AG04449 (cell line): ENCODE data around the gene RAPGEF5.

Source experiments
- CTCF ChIA-PET: fragments of 350-600 bp; formaldehyde crosslinking; extraction: SDS; loops from one replicate; lab custom pipeline; 2021; ENCODE audit warnings: antibody characterized with exemption; lab: Yijun Ruan, JAX
- POLR2A ChIA-PET: fragments of 400-600, 350-600 bp; formaldehyde crosslinking; extraction: SDS; loops from one replicate; lab custom pipeline; 2020; ENCODE audit warnings: antibody characterized with exemption, inconsistent platforms; lab: Yijun Ruan, JAX
- DNase-seq: peaks from one replicate; pipeline ENCODE4 v3.0.0-alpha.2; 2010; ENCODE audit warnings: low read depth, low spot score
- H3K4me3 ChIP-seq: 2 replicates; pipeline ENCODE4 v1.5.1; 2011; ENCODE audit warnings: low read depth, mild to moderate bottlenecking, control low read depth, low read length
- TF ChIP-seq, protein P1 (sequence below): IDR thresholded peaks from one replicate; pipeline ENCODE4 v1.5.1; 2011; ENCODE audit warnings: mild to moderate bottlenecking, moderate library complexity, low read length, control low read depth, inconsistent platforms; ENCODE audit not compliant: insufficient read depth; ENCODE audit errors: missing control alignments

Gene RAPGEF5

DNA sequence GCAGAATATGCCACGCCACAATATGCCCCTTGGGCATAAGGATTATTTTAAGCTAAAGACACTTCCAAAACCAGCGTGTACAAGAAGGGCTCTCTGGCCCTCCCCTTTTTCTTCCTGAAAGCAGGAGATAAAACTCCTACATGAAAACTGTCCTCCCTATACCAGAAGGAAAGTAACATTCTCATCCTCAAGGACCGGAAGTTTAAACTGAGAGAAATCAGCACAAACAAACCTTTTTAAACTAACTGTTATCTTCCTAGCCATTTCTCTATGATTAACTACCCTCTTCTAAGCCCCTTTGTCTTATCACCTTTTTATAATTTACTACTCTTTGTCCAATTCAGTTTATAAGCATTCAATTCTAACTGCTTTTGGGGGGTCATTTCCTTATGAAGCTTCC is 16.4 kb upstream of the RAPGEF5 start:
- POLR2A ChIA-PET: no interaction called here
- H3K4me3 ChIP-seq: no peak overlapping the region
- CTCF ChIA-PET: no interaction called here
- TF ChIP-seq, protein P1, sequence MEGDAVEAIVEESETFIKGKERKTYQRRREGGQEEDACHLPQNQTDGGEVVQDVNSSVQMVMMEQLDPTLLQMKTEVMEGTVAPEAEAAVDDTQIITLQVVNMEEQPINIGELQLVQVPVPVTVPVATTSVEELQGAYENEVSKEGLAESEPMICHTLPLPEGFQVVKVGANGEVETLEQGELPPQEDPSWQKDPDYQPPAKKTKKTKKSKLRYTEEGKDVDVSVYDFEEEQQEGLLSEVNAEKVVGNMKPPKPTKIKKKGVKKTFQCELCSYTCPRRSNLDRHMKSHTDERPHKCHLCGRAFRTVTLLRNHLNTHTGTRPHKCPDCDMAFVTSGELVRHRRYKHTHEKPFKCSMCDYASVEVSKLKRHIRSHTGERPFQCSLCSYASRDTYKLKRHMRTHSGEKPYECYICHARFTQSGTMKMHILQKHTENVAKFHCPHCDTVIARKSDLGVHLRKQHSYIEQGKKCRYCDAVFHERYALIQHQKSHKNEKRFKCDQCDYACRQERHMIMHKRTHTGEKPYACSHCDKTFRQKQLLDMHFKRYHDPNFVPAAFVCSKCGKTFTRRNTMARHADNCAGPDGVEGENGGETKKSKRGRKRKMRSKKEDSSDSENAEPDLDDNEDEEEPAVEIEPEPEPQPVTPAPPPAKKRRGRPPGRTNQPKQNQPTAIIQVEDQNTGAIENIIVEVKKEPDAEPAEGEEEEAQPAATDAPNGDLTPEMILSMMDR: no peak
- no peak for DNase-seq

GRCh38 chr7:22372863-22373262 is 15.9 kb upstream of the RAPGEF5 start:
- ChIA-PET POLR2A (no interaction called here), CTCF (no interaction called here)
- no peak overlapping the region for H3K4me3 ChIP-seq
- TF ChIP-seq, protein P1: no peak
- no peak for DNase-seq

- POLR2A ChIA-PET: no interaction called here
- CTCF ChIA-PET: no interaction called here
- TF ChIP-seq, protein P1: no peak
- no peak overlapping the region for H3K4me3 ChIP-seq
- DNase-seq: no peak
These were observed 14.9 kb upstream of the RAPGEF5 start for GRCh38 chr7:22371878-22372277.

GRCh38 chr7:22364900-22365299 is 7.9 kb upstream of the RAPGEF5 start:
- no peak for DNase-seq
- TF ChIP-seq, protein P1: no peak
- CTCF ChIA-PET: no interaction called here
- no peak overlapping the region for H3K4me3 ChIP-seq
- POLR2A ChIA-PET: no interaction called here

GRCh38 chr7:22363756-22364422 is 6.9 kb upstream of the RAPGEF5 start:
- ChIA-PET POLR2A (interaction anchor here (0.6 kb wide), 1 partner anchor 12 kb away, joined by 3 read pairs; no protein-coding TSS in a partner anchor), CTCF (interaction anchor here (1.6 kb wide), 1 partner anchor 261 kb away, joined by 3 read pairs; no protein-coding TSS in a partner anchor)
- H3K4me3 ChIP-seq: no peak overlapping the region
- TF ChIP-seq, protein P1: no peak
- no peak for DNase-seq

GRCh38 chr7:22361795-22362194 is 4.8 kb upstream of the RAPGEF5 start:
- CTCF ChIA-PET: interaction anchor here (1.6 kb wide), 1 partner anchor 259 kb away, joined by 3 read pairs; no protein-coding TSS in a partner anchor

More at GRCh38 chr7:22361795-22362194, 4.8 kb upstream of the RAPGEF5 start:
- TF ChIP-seq, protein P1: no peak
- no peak for DNase-seq
- H3K4me3 ChIP-seq: no peak overlapping the region
- POLR2A ChIA-PET: no interaction called here
